ENCODE data around the gene SERP2.

The SERP2 gene

GRCh38 chr13:44389060-44389666 is 15.5 kb downstream of the SERP2 start:
- DNase-seq (ENCODE audit: low spot score): no peak

GRCh38 chr13:44389876-44390275 is 16.3 kb downstream of the SERP2 start:
- no peak for DNase-seq (ENCODE audit: low spot score)

GRCh38 chr13:44393391-44393790 is 19.8 kb downstream of the SERP2 start:
- DNase-seq (ENCODE audit: low spot score): no peak

- no peak for DNase-seq (ENCODE audit: low spot score)
Measured at GRCh38 chr13:44394658-44395057, 21.0 kb downstream of the SERP2 start.

GRCh38 chr13:44395976-44396694 is 22.5 kb downstream of the SERP2 start:
- no peak for DNase-seq (ENCODE audit: low spot score)

GRCh38 chr13:44396701-44397580 is 23.3 kb downstream of the SERP2 start:
- DNase-seq (ENCODE audit: low spot score): no peak

GRCh38 chr13:44397766-44398223 is 24.2 kb downstream of the SERP2 start:
- DNase-seq (ENCODE audit: low spot score): no peak

- no peak for DNase-seq (ENCODE audit: low spot score)
Measured at GRCh38 chr13:44398606-44399005, 25.0 kb downstream of the SERP2 start.

GRCh38 chr13:44399074-44399473 is 25.4 kb downstream of the SERP2 start:
- DNase-seq (ENCODE audit: low spot score): no peak

- no peak for DNase-seq (ENCODE audit: low spot score)
Measured at GRCh38 chr13:44400736-44401135, 27.1 kb downstream of the SERP2 start.

- no peak for DNase-seq (ENCODE audit: low spot score)
Measured at GRCh38 chr13:44401577-44401976, 28.0 kb downstream of the SERP2 start.

GRCh38 chr13:44402899-44403445 is 29.3 kb downstream of the SERP2 start:
- DNase-seq (ENCODE audit: low spot score): no peak

- DNase-seq (ENCODE audit: low spot score): no peak
Measured at GRCh38 chr13:44403461-44404056, 29.9 kb downstream of the SERP2 start.

GRCh38 chr13:44404261-44405132 is 30.9 kb downstream of the SERP2 start:
- DNase-seq (ENCODE audit: low spot score): no peak

GRCh38 chr13:44406617-44407016 is 33.0 kb downstream of the SERP2 start:
- no peak for DNase-seq (ENCODE audit: low spot score)

GRCh38 chr13:44407379-44407778 is 33.8 kb downstream of the SERP2 start:
- DNase-seq (ENCODE audit: low spot score): no peak

- no peak for DNase-seq (ENCODE audit: low spot score)
Measured at GRCh38 chr13:44407891-44408290, 34.3 kb downstream of the SERP2 start.

GRCh38 chr13:44409595-44409994 is 36.0 kb downstream of the SERP2 start:
- DNase-seq (ENCODE audit: low spot score): no peak

GRCh38 chr13:44410328-44410859 is 36.8 kb downstream of the SERP2 start:
- no peak for DNase-seq (ENCODE audit: low spot score)

- DNase-seq (ENCODE audit: low spot score): no peak
Measured at GRCh38 chr13:44411841-44412240, 38.2 kb downstream of the SERP2 start.
